Fibroblast of lung (primary cell): Measurements from ENCODE around the gene FAM107A.

Experiments
- EZH2 ChIP-seq: IDR thresholded peaks from 2 replicates; pipeline ENCODE4 v1.5.1; 2012; ENCODE audit warnings: low read length, control low read depth, mild to moderate bottlenecking; ENCODE audit errors: missing control alignments
- TF ChIP-seq, protein P1 (sequence below), 2 donors: IDR thresholded peaks in 1 of 2; conservative IDR thresholded peaks in 1 of 2; 1 replicate in 1 of 2; 2 replicates in 1 of 2; pipeline ENCODE4 v1.5.1; 2011 to 2012; ENCODE audit warnings: low read length in 2 of 2, control low read depth in 1 of 2, inconsistent platforms in 1 of 2, low read depth in 1 of 2, mild to moderate bottlenecking in 1 of 2

- TF ChIP-seq, protein P1, sequence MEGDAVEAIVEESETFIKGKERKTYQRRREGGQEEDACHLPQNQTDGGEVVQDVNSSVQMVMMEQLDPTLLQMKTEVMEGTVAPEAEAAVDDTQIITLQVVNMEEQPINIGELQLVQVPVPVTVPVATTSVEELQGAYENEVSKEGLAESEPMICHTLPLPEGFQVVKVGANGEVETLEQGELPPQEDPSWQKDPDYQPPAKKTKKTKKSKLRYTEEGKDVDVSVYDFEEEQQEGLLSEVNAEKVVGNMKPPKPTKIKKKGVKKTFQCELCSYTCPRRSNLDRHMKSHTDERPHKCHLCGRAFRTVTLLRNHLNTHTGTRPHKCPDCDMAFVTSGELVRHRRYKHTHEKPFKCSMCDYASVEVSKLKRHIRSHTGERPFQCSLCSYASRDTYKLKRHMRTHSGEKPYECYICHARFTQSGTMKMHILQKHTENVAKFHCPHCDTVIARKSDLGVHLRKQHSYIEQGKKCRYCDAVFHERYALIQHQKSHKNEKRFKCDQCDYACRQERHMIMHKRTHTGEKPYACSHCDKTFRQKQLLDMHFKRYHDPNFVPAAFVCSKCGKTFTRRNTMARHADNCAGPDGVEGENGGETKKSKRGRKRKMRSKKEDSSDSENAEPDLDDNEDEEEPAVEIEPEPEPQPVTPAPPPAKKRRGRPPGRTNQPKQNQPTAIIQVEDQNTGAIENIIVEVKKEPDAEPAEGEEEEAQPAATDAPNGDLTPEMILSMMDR (conservative IDR thresholded peaks at IDR 0.05 in 1 of 2, IDR thresholded peaks at IDR 0.05 in 1 of 2; ENCODE audit: low read depth in 1 of 2, low read length in 2 of 2) = no peak
- TF ChIP-seq EZH2 = no peak
Measured at GRCh38 chr3:58625196-58625824, 48.1 kb upstream of the FAM107A start.
